HepG2 (cell line): ENCODE measurements around the gene MARK4. TPM values are rescaled to one million over a fixed set of nuclear protein-coding genes. Genes with fewer than 3 reads are reported as not detected.
A peak's percentile ranks its signal among the peaks of the same experiment; 100 is the strongest.

Experiments used
- ATM ChIP-seq: fragments of 450-650 bp; IDR thresholded peaks from 2 replicates; pipeline ENCODE4 v1.7.1; 2017; ENCODE audit warnings: mild to moderate bottlenecking, borderline replicate concordance
- FOSL2 ChIP-seq: sonication (generic); formaldehyde crosslinking; IDR thresholded peaks from 2 replicates; pipeline ENCODE4 v1.4.0; 2020; ENCODE audit warnings: missing genetic modification reagents
- NFKB2 ChIP-seq: sonication (generic); formaldehyde crosslinking; IDR thresholded peaks from 2 replicates; pipeline ENCODE4 v1.4.0; 2020; ENCODE audit warnings: missing genetic modification reagents, borderline replicate concordance
- NPAS2 ChIP-seq: sonication (generic); formaldehyde crosslinking; IDR thresholded peaks from 2 replicates; pipeline ENCODE4 v1.8.0; 2022; ENCODE audit warnings: mild to moderate bottlenecking, missing genetic modification reagents, borderline replicate concordance
- POLR2G ChIP-seq: fragments of 200-400 bp; formaldehyde crosslinking; IDR thresholded peaks from 2 replicates; pipeline ENCODE4 v1.6.1; 2018; ENCODE audit warnings: mild to moderate bottlenecking, low read depth, low read length, moderate library complexity
- SNRNP70 ChIP-seq: fragments of 200-400 bp; formaldehyde crosslinking; IDR thresholded peaks from 2 replicates; pipeline ENCODE4 v1.6.1; 2017; ENCODE audit warnings: mild to moderate bottlenecking, low read depth, low read length, moderate library complexity
- TARDBP ChIP-seq: sonication (generic); formaldehyde crosslinking; IDR thresholded peaks from 2 replicates; pipeline ENCODE4 v1.8.0; 2022; ENCODE audit warnings: mild to moderate bottlenecking, missing genetic modification reagents
- ZNF264 ChIP-seq: sonication (generic); formaldehyde crosslinking; IDR thresholded peaks from 2 replicates; pipeline ENCODE4 v1.4.0; 2020; ENCODE audit warnings: missing genetic modification reagents
- ZSCAN25 ChIP-seq: sonication (generic); formaldehyde crosslinking; IDR thresholded peaks from 2 replicates; pipeline ENCODE4 v1.8.0; 2022; ENCODE audit warnings: mild to moderate bottlenecking, missing genetic modification reagents
- polyA plus RNA-seq, 8 experiments: library from polyadenylated mRNA; depleted of rRNA in 3 of 8; stranded (reverse) in 7 of 8; unstranded in 1 of 8; fragments of >200 nt; fragmentation: Illumina TruSeq in 4 of 8; extraction: Trizol in 4 of 8; gene quantifications; 2 replicates each; pipeline versions ENCODE4 v1.2.1 to v1.2.3, GENCODE V29; 2011 to 2016; ENCODE audit warnings: low read depth in 4 of 8, missing spikeins in 1 of 8, mixed read lengths in 1 of 8; ENCODE audit not compliant: insufficient read depth in 1 of 8
- total RNA-seq, 5 experiments: library from RNA; depleted of rRNA; stranded (reverse); fragments of >200 nt; fragmentation: Illumina TruSeq; extraction: Trizol; gene quantifications; 2 replicates each; pipeline ENCODE4 v1.2.3, GENCODE V29; 2016; ENCODE audit warnings: low read depth in 1 of 5
- TF ChIP-seq, protein P1 (sequence below): IDR thresholded peaks from 2 replicates; pipeline ENCODE4 v1.6.1; 2016; ENCODE audit warnings: low read depth, borderline replicate concordance
- TF ChIP-seq, protein P2 (sequence below): IDR thresholded peaks from 2 replicates; pipeline ENCODE4 v1.6.1; 2016; ENCODE audit warnings: low read depth
- TF ChIP-seq, protein P3 (sequence below): sonication (generic); formaldehyde crosslinking; IDR thresholded peaks from 2 replicates; pipeline ENCODE4 v1.4.0; 2020; ENCODE audit warnings: mild to moderate bottlenecking, missing genetic modification reagents
- TF ChIP-seq, protein P4 (sequence below): sonication (generic); formaldehyde crosslinking; IDR thresholded peaks from 2 replicates; pipeline ENCODE4 v1.9.0; 2022; ENCODE audit warnings: missing genetic modification reagents, mild to moderate bottlenecking, borderline replicate concordance

Gene MARK4
- total and polyA plus RNA-seq, 2 of the 13 experiments (the other 11 are each of a cell fraction or from before 2014, with no cell fraction given) = 7.0 to 12.2 TPM

DNA sequence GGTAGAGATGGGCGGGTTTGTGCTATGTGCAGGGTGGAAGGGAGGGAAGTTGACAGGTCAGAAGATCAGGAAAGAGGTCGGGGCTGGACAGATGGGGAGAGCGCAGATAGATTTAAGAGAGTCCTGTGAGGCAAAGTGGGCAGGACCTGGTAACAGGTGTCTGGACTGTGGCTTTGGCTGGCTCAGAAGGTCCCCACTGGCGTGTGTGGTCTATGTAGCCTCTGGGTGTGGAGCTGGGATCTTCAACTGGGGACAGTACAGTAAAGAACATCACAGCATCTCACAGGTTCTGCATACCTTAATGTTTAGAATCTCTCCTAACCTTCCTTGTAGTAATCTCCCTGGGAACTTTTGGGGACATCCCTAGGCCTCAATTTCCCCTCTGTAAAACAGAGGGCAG, 53.9 kb downstream of the MARK4 start (continued):
- TF ChIP-seq ZNF264 (CRISPR knock-in tag) (no peak), SNRNP70 (no peak), ATM (no peak), POLR2G (0 out of 2 replicates have a peak, but pooled peaks have one; percentile 35), NPAS2 (CRISPR knock-in tag) (no peak), TARDBP (CRISPR knock-in tag) (no peak), FOSL2 (CRISPR knock-in tag) (no peak), ZSCAN25 (CRISPR knock-in tag) (0 out of 2 replicates have a peak, but pooled peaks have one; percentile 30), NFKB2 (0 out of 2 replicates have a peak, but pooled peaks have one; percentile 29)
- TF ChIP-seq, protein P1, sequence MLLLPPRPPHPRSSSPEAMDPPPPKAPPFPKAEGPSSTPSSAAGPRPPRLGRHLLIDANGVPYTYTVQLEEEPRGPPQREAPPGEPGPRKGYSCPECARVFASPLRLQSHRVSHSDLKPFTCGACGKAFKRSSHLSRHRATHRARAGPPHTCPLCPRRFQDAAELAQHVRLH (CRISPR knock-in tag) = no peak
- TF ChIP-seq, protein P2, sequence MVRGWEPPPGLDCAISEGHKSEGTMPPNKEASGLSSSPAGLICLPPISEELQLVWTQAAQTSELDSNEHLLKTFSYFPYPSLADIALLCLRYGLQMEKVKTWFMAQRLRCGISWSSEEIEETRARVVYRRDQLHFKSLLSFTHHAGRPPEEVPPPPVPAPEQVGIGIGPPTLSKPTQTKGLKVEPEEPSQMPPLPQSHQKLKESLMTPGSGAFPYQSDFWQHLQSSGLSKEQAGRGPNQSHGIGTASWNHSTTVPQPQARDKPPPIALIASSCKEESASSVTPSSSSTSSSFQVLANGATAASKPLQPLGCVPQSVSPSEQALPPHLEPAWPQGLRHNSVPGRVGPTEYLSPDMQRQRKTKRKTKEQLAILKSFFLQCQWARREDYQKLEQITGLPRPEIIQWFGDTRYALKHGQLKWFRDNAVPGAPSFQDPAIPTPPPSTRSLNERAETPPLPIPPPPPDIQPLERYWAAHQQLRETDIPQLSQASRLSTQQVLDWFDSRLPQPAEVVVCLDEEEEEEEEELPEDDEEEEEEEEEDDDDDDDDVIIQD (CRISPR knock-in tag) = no peak
- TF ChIP-seq, protein P3, sequence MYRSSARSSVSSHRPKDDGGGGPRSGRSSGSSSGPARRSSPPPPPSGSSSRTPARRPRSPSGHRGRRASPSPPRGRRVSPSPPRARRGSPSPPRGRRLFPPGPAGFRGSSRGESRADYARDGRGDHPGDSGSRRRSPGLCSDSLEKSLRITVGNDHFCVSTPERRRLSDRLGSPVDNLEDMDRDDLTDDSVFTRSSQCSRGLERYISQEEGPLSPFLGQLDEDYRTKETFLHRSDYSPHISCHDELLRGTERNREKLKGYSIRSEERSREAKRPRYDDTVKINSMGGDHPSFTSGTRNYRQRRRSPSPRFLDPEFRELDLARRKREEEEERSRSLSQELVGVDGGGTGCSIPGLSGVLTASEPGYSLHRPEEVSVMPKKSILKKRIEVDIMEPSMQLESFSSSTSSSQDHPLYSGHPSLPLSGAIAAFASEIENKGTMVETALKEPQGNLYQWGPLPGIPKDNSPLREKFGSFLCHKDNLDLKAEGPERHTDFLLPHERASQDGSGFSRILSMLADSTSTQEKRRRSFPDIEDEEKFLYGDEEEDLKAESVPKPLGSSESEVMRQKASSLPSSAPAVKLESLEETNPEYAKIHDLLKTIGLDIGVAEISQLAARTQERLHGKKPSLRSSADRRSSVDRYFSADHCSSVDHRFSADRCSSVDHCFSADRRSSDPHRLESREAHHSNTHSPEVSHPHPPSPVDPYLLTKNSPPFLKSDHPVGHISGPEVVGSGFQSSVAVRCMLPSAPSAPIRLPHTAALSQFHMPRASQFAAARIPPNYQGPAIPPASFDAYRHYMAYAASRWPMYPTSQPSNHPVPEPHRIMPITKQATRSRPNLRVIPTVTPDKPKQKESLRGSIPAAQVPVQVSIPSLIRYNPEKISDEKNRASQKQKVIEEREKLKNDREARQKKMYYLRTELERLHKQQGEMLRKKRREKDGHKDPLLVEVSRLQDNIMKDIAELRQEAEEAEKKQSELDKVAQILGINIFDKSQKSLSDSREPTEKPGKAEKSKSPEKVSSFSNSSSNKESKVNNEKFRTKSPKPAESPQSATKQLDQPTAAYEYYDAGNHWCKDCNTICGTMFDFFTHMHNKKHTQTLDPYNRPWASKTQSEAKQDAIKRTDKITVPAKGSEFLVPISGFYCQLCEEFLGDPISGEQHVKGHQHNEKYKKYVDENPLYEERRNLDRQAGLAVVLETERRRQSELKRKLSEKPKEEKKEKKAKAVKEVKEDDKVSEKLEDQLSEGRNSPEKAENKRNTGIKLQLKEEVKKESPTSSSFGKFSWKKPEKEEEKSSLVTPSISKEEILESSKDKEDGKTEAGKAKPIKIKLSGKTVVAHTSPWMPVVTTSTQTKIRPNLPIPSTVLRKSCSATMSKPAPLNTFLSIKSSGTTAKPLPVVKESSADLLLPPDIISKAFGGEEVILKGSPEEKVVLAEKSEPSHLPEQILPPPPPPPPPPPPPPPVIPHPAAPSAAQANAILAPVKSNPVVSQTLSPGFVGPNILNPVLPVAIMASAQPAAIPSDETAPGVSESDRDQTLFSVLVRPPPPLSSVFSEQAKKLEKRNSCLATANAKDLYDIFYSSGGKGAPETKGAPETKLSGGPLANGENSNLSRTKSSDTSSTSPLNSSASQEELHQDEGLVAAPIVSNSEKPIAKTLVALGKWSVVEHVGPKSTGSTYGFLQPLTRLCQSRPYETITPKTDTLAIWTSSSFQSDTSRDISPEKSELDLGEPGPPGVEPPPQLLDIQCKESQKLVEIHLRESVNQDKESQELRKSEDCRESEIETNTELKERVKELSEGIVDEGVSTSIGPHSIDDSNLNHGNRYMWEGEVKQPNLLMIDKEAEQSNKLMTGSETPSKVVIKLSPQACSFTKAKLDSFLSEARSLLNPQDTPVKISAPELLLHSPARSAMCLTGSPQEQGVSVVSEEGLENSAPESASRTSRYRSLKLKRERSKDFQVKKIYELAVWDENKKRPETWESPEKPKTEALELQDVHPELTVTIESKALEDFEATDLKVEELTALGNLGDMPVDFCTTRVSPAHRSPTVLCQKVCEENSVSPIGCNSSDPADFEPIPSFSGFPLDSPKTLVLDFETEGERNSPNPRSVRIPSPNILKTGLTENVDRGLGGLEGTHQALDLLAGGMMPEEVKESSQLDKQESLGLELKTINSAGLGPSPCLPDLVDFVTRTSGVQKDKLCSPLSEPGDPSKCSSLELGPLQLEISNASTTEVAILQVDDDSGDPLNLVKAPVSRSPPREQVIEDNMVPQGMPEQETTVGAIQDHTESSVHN = no peak
- TF ChIP-seq, protein P4, sequence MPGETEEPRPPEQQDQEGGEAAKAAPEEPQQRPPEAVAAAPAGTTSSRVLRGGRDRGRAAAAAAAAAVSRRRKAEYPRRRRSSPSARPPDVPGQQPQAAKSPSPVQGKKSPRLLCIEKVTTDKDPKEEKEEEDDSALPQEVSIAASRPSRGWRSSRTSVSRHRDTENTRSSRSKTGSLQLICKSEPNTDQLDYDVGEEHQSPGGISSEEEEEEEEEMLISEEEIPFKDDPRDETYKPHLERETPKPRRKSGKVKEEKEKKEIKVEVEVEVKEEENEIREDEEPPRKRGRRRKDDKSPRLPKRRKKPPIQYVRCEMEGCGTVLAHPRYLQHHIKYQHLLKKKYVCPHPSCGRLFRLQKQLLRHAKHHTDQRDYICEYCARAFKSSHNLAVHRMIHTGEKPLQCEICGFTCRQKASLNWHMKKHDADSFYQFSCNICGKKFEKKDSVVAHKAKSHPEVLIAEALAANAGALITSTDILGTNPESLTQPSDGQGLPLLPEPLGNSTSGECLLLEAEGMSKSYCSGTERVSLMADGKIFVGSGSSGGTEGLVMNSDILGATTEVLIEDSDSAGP (CRISPR knock-in tag) = 0 out of 2 replicates have a peak, but pooled peaks have one; percentile 10
- TF ChIP-seq, all 625 proteins: peak for 4
